ENCODE measurements around the gene CTSK.

GRCh38 chr1:150753416-150753815, 54.6 kb downstream of the CTSK start:
- TF ChIP-seq CTCF (IDR thresholded peaks at IDR 0.05; ENCODE audit: low read depth, low read length, missing input control) (no peak), ATF3 (IDR thresholded peaks at IDR 0.05) (no peak), ZBTB33 (IDR thresholded peaks at IDR 0.05) (no peak), RAD21 (IDR thresholded peaks at IDR 0.05) (no peak)
